ENCODE measurements around the gene PRLH.

Gene PRLH

GRCh38 chr2:237540223-237540775 is 26.1 kb upstream of the PRLH start:
- DNase-seq = no peak

DNA sequence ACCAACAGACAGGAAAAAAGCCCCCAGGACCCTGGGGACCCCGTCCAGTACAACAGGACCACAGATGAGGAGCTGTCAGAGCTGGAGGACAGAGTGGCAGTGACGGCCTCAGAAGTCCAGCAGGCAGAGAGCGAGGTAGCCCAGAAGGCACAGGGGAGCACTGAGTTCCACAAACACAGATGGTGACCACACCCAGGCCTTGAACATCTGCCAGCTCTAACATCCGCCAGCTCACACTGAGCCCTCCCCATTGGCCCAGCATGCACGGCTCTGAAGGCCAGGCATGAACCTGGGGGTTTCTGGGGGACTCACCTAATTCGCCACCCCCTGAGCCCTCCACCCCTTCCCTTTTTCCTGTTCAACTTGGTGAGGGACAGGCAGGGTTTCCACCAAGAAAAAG is 25.6 kb upstream of the PRLH start:
- DNase-seq = no peak

- no peak for DNase-seq
Observed at GRCh38 chr2:237541243-237541642, 25.1 kb upstream of the PRLH start.

DNA sequence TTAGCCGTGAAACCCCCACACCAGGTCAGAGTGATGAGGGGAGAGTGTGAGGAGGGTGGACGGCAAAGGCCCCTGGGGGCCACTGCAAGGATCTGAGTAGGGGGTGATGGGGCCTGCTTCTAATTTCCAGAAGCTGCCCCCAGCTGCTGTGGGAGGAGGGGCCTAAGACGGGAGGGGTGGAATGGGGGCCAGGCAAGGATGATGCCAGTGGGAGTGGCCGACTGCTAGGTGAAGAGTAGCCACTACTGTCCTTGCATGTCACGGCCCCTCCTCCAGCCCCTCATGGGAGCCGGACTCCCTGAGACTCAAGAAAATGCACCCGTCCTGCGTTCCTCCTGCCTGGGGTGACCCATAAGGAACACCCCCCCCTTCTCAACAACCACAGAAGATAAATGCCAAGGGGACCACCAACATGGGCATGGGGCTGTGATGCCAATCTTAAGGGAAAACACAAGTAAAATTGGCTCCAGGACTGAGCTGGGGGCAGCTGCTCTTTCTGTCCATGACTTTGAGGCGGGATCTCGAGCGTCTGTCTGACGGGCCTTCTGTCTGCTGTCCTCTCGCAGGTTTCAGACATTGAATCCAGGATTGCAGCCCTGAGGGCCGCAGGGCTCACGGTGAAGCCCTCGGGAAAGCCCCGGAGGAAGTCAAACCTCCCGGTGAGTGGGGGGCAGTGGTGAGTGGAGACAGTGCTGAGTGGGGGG is 24.2 kb upstream of the PRLH start:
- DNase-seq = no peak

GRCh38 chr2:237546040-237546875 is 20.1 kb upstream of the PRLH start:
- DNase-seq = no peak

DNA sequence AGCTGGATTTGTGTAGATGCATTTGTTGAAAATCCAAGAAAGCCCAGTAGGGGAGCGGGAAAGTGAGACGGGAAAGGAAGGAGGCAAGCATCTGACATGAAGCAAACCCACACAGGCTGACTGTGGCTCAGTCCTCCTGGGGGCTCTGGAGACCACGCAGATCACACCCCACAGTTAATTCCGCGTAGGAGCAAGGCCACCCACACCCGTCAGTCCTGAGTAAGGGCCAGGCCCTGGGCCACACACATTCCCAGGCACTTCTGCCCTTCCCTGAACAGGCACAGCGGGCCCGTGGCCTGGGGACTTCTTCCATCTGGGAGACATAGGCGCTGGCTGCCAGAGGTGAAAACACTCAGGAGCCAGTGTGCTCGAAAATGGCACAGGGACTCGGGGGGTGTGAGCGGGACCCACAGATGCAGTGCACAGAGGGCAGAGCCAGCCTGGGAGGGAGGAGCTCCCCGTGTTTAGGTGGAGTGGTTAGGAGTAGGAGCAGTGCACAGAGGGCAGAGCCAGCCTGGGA is 19.4 kb upstream of the PRLH start:
- DNase-seq = no peak

GRCh38 chr2:237547841-237548416 is 18.4 kb upstream of the PRLH start:
- no peak for DNase-seq

DNA sequence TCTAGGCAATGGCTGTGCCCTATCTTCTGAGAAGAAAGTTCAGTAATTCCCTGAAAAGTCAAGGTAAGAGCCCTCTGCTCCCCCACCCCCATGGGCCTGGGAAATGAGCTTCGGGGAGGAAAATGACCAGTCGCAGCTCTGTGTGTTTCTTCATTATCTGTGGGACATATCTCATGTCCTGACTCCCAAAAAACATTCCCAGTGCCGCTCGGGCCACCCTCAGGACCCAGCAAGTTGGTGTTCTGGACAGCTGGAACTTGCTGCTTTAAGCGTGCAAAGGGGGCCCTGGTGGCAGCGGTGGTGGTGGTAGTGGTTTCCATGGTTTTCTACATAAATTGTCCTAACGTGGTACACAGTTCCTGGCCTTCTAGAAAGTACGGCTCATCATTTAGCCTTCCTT is 17.2 kb upstream of the PRLH start:
- DNase-seq = no peak

DNA sequence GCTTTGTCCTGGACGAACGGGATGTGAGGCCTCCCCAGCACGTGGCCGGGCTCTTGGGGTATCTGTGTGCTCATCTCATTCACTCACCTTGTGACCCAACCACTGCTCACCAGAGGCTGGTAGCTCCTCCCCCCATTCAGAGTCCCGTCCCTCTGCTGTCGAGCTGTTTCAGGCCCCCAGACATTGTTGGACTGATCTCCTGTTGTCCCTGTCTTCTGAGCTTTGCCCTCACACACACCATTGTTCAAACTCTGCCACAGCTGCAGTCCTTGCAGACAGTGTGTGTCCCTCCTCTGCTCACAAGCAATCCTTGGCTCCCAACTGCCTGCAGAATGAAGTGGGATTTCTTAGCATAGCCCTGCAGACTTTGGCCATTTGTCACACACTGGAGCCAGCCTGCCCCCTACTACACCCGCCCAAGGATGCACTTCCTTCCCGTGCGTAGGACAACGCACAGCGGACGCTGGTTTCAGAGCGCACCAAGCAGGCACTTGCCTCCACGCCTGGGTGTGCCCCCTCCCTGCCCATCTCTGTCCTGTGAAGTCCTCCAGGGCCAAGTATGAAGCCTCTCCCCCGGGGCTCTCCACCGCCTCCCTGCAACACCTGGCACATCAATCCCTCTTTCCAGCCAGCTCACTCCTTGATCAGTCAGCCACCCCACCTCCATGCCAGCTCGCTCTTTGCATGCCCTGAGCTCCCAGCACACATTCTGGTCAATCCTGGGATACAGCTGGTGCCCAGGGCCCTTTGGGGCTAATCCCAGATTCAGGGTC is 16.5 kb upstream of the PRLH start:
- no peak for DNase-seq

DNA sequence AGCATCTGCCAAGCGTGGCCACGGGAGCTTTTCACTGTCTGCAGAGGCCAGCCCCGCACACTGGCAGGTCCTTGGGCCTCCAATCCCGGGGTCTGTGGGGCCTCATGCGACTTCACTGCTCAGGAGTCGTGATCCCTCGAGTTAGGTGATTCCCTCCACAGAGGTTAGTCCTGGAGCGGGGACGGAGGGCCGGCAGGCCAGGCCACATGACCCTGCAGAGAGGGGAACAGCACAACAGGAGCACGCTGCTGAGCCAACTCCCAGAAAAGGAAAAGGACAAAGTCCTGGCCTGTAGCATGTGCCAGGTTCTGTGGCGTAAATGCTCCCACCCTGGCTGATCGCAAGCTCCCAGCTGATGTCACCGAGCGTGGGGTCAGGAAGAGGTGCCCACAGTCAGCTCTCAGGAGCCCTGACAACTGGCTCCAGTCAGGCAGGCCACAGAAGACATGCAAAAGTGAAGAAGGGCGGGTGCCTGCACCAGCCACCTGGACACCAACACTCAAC is 15.3 kb upstream of the PRLH start:
- DNase-seq = no peak

GRCh38 chr2:237552908-237553307 is 13.5 kb upstream of the PRLH start:
- DNase-seq = no peak

GRCh38 chr2:237553948-237554347 is 12.4 kb upstream of the PRLH start:
- DNase-seq = no peak

- no peak for DNase-seq
Observed at GRCh38 chr2:237555560-237555959, 10.8 kb upstream of the PRLH start.

GRCh38 chr2:237556773-237557632 is 9.4 kb upstream of the PRLH start:
- DNase-seq = no peak

DNA sequence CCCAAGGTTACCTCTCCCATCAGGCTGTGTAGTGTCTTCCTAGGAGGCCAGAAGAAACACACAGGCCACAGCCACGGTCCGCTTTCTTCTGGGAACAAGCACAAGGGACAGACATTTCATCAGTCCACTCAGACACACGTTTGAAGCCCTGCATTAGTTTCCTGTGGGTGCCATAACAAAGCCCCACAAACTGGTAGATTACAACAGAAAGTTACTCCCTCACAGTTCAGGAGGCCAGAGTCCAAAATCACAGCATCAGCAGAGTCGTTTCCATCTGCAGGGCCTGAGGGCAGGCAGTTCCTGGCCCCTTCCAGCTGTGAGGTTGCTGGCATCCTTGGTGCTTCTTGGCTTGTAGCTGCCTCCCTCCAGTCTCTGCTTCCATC is 8.8 kb upstream of the PRLH start:
- no peak for DNase-seq

DNA sequence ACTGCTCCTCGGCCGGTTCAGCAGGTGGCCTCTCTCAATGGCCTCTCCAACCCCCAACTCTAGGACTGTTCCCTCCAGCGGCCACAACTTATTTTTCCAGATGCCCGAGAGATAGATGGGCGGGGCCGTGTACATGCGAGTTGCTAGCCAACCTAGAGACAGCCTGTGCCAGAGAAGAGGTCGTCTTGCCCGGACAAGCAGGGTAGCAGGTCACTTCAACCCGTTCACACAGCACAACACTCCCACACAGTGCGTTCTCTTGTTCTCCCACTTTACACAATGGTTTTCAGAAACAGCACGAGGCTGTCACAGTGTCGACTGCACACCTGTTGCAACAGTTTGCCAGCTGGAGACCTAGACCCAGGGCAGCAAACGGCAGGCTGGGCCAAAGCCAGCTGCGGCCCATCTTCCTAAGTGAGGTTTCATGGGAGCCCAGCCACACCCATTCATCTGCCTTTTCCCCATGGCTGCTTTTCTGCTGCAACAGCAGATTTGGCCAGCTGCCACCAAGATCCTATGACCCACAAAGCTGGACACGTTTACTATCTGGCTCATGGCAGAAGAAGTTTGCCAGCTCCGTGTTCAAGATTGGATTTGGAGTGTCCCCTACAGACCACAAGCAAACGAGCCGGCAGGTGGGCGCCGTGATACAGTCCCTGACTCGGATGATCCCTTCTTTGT is 7.3 kb upstream of the PRLH start:
- no peak for DNase-seq

GRCh38 chr2:237561221-237561620 is 5.2 kb upstream of the PRLH start:
- no peak for DNase-seq

DNA sequence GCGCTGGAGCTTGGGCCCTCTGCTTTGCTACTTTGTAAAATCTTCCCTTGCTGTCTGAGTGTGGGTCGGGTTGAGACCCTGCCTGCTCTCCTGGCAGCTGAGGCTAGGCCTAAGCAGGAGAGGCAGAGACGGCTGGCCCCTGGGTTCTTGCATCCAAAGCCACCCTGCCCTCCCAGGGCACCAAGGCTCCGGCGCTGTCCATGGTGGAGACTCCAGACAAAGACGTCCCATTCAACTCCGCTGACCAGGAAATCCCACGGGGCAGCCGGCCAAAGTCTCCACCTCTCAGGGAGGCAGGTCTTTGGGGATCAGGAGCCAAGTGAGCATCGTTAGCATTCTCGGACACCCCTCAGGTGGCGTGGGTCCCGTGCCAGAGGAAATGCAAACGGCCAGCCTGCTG is 2.6 kb upstream of the PRLH start:
- DNase-seq = no peak

DNA sequence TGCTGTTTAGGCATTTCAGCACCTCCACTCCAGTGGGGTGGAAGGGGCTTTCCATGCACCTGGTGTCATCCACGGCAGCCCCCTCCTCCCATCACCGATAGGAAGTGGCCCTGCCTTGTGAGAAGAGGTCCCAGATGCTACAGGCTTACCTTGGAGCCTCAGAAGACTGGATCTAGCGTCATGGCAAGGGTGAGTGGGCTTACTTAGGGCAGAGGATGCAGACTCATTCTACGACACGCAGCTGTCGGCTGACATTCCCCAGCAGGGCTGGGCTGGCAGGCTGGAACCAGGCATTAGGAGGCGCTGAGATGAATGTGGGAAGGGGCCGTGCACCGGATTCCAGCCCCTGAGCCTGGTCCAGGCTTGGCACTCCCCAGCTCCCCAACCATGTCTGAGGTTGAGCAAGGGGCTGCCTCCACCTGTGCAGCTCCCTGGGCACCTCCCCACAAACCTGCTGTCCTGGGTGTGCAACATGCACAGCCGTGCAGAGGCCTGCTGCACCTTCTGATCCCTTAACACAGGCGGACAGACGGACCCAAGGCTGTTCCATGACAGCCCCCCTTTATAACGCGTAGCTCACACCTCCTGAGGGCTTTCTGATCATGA is 1.7 kb upstream of the PRLH start:
- no peak for DNase-seq

- DNase-seq = no peak
Observed at GRCh38 chr2:237565974-237566373, 400 bp upstream of the PRLH start.
